Kidney capillary endothelial cell (primary cell): ENCODE results near the gene BOD1.
A peak's percentile ranks its signal among the peaks of the same experiment; 100 is the strongest.

Experiments used
- DNase-seq: peaks from one replicate; pipeline ENCODE4 v3.0.0-alpha.2; 2018; ENCODE audit warnings: low spot score

The BOD1 gene

GRCh38 chr5:173616577-173617118 is at the start of gene BOD1:
Gene BOD1, minus strand, starts transcription at chr5:173616650. Its CDS starts 214 bp downstream, at chr5:173616436.
- DNase-seq, result peak; percentile 97

DNA sequence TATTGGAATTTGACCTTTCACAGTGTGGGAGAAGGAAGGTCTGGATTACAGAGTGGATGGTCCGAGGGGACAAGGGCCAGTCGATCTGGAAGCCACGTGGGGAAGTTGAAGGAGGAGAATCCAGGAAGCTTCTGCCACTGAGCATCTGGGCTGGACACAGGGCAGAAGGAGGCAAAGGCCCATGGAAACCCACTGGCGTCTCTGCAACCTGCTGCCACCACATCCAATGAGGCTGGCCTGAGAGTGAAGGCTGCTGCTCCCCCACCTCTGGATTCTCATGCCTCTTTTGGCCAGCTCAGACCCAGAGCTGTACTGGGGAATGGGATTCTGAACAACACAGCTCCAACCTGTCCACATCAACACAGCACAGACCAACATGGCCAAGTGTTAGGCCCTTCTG is 48.9 kb upstream of the BOD1 start:
- no peak for DNase-seq

DNA sequence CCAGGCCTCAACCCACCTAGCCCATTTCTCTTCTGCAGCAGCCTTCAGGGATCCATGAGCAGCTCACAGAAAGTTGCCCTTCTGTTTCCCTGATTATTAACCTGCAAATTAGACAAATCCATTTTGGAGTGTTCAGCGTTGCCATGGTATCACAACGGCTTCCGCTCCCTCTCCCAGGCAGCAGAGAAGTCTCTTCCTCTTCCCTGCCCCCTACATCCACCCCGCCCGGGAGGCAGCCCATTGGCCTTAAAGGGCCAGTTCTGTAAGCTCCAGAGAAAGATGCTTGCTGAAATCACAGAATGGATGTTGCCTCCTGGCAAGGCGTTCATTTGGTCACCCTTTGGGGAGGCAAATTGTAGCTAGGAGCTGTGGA is 47.7 kb upstream of the BOD1 start:
- DNase-seq, result peak; percentile 36

GRCh38 chr5:173663352-173664153 is 47.1 kb upstream of the BOD1 start:
- no peak for DNase-seq

- DNase-seq, result no peak
These were observed 46.3 kb upstream of the BOD1 start for GRCh38 chr5:173662581-173663351.

DNA sequence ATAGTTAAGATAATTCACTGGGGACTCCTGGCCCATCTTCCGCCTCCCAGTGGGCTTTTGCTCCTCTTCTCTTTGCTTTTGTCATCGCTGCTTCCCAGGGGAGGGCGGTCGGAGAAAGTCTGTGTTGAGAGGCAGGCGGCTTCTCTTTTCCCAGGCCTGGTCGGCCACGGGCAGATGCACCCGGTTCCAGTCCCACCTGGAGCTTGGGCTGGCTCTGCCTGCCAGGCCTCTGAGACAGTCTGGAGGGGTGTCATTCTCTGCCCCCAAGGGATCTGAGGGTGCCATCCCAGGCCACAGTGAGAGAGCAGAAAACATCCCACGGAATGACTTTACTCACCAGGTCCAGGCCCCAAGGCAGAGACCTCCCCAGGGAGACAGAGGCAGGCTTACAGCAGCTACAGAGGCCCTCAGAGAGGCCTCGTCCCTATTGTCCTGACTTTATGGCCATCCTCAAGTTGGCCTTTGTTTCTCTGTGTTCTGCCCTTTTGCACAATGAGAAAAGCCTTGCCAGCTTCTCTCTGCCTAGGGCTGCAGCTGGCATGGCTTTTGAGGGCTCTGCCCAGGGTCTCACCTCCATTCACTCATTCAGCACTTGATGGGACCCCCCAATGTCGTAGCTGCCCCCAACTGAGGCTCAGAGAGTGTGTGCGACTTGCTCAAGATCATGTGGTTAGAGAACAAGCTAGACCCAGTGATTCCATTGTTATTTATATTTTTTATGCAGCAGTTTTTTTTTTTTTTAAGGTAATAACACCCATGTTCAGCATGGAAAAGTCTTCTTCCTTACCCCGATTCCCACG is 44.2 kb upstream of the BOD1 start:
- no peak for DNase-seq

DNA sequence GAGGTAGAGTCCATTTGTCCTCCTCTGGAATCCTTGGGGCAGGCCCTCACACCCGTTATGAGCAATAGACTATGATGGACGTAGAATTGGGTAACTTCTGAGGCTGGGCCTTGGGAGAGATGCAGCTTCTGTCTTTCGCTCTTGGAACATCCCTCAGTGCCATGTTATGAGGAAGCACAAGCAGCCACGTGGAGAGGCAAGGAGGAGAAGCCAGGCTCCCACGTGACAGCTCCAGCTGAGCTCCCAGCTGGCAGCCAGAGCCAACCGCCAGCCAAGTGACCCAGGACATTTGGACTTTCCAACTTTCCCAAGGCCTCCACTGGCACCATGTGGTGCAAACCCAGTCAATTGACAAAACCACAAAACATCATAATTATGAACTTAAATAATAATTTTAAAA is 43.0 kb upstream of the BOD1 start:
- DNase-seq, result no peak

DNA sequence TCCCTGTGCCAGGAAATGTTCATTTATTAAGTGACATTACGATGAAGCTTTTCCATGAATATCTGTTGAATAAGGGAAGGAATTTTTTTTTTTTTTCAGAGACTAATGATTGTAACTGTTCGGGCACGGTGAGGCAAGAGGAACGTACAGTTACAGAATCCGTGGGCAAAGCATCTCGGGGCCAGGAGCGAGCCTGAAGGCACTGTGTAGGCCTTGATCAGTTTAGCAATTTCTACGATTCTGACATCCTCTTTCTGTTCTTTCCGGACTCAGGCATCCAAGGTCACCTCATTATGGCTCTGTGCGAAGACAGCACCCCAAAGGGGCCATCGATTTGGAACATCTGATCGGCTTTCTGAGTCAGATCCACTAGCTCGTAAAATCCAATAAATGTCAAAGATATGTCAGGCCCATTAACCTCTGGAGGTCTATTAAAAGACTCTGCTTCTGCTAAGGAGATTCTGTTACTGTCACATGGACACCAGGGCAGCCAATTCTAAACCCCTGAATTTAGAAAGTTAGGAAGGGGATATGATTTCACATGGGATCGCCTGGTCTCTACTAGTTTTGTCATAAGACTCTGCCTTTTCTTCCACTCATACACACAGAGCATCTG is 41.4 kb upstream of the BOD1 start:
- no peak for DNase-seq

DNA sequence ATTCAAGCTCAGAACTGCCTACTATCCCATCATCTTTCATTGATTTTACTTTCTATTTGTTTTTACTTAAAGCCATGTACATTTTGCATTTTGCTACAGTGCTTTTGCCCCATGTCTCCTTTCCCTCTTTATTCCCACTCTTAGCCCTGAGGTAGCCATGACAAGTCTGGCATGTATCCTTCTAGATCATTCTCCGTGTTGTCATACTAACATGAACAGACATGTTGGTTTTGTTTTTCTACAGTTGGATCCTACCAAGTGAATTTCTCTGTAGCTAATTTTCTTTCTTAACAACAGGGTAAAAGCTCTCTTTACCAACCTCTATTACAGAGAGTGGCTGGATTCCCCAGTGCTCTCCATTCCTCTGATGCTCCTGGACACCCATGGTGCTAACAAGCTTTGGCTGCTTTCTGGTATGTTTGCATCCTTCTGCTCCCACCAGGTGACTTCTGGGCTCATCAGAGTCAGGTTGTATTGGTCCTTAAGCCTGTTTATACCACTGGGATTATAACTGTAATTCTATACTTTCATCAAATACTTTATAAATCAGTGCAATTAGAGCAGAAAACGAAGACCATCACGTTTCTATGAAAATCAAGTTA is 38.8 kb upstream of the BOD1 start:
- no peak for DNase-seq

GRCh38 chr5:173653822-173654523 is 37.5 kb upstream of the BOD1 start:
- no peak for DNase-seq

- no peak for DNase-seq
These were observed 31.9 kb upstream of the BOD1 start for GRCh38 chr5:173648308-173648866.

DNA sequence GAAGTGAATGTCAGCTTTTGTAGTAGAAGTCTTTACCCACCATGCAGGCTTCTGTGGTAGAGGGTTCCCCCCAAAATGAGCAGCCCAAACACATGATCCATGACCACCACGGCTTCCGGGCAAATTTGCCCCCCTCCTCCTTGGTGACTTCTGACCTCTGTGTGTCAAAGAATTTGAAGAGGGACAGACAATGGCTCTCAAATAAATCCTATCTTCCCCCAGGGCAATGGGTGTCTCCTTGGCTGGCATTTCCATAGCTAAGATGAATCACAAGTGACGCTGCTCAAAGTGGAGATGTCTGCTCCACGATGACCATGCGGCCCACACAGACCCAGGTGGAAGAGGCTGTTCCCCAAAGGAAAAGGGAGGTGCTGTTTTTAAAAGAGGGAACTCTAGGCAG is 30.2 kb upstream of the BOD1 start:
- DNase-seq, result no peak

DNA sequence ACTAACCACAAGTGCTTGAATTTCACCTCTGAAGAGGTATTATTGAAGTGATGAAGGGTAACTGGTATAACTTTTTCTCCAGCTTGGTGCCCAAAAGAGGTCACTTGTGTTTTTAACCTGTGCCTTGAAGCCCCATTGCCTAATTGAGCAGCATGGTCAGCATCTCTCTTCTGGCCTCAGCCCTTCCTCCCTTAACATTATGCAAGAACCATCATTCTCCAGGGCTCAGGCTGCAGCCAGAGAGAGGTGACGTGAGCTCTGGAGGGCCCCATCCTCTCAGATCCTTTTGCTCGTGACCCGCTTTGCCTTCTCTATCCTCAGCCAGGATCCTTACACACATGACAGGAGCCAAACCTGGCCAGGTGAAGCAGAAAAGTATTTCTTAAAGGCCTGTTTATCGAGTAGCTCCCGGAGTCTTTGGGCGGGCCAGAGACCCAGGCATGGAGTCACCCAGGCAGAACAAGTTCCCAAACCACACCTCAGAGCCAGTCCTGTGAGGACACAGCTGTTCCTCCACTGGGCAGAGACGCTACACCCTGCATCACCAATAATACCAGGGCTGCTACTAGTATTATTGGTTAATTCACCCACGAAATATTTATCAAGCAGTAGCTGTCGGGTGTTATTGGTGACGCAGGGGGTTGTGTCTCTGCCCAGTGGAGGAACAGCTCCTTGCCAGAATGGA is 29.6 kb upstream of the BOD1 start:
- no peak for DNase-seq

DNA sequence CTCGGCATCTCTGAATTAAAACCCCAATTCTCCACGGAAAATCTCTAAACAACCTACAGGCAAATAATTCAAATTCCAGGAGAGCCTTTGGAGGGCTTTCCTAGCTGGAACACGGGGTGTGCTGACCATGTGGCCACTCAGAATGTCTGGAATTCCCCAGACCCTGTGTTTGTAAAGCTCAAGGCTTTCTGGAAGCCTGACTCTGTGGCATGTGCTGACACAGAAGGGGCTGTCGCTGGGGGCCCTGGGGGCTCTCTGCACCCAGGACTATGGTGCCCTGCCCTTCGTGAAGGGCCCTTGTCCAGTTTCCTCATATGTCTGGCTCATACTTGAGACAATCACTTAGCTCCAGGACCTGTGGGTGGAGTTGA is 29.0 kb upstream of the BOD1 start:
- no peak for DNase-seq

GRCh38 chr5:173644673-173645436 is 28.4 kb upstream of the BOD1 start:
- DNase-seq, result no peak

- DNase-seq, result no peak
These were observed 27.5 kb upstream of the BOD1 start for GRCh38 chr5:173643964-173644363.

DNA sequence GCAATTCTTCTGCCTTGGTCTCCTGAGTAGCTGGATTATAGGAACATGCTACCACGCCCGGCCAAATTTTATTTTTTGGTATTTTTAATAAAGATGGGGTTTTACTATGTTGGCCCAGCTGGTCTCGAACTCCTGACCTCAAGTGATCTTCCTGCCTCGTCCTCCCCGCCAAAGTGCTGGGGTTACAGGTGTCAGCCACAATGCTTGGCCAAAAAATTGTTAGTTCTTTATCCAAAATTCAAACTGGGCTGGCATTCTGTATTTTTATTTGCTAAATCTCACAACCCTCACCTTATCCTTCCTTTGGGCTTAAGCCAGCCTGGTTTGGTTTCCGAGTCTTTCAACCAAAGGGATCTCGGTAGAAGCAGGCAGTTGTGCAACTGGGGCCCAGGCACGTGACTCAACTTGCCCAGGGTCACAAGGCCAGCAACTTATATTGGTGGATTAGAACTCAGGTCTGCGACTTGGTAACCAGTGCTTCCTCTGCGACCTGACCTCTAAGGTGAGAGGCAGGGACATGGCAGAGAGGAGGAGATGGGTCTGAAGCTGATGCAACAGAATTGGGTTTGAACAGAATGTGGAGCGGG is 26.5 kb upstream of the BOD1 start:
- DNase-seq, result no peak

- no peak for DNase-seq
These were observed 25.9 kb upstream of the BOD1 start for GRCh38 chr5:173642191-173642816.
